Gastroesophageal sphincter (tissue), 4 donors: ENCODE measurements around the gene NLGN4X. TPM values are rescaled to one million over a fixed set of nuclear protein-coding genes. Genes with fewer than 3 reads are reported as not detected.

ENCODE experiments used
- ATAC-seq: fragments of 150-250 bp; one replicate; pipeline ENCODE4 v1.9.1; 2016; ENCODE audit warnings: mild to moderate bottlenecking, moderate library complexity
- H3K27ac ChIP-seq, 4 donors: fragments of 200-600 bp; sonication (generic) in 3 of 4; 1 replicate in 3 of 4; 2 replicates in 1 of 4; pipeline ENCODE4 v1.5.1; 2016 to 2019
- H3K27me3 ChIP-seq: fragments of 200-600 bp; sonication (generic); one replicate; pipeline ENCODE4 v1.5.1; 2019
- H3K36me3 ChIP-seq, 2 donors: fragments of 200-600 bp; sonication (generic); one replicate each; pipeline ENCODE4 v1.5.1; 2019; ENCODE audit warnings: control low read depth in 1 of 2
- H3K4me1 ChIP-seq, 3 donors: fragments of 200-600 bp; sonication (generic); 1 replicate in 2 of 3; 2 replicates in 1 of 3; pipeline ENCODE4 v1.5.1; 2016 to 2019; ENCODE audit warnings: control low read depth in 2 of 3
- H3K4me3 ChIP-seq, 2 donors: fragments of 200-600 bp; sonication (generic); one replicate each; pipeline ENCODE4 v1.5.1; 2019; ENCODE audit warnings: mild to moderate bottlenecking in 1 of 2, moderate library complexity in 1 of 2
- H3K9me3 ChIP-seq, 3 donors: fragments of 200-600 bp; sonication (generic); one replicate each; pipeline ENCODE4 v1.5.1; 2017 to 2019; ENCODE audit warnings: control low read depth in 2 of 3
- CTCF ChIP-seq, 4 experiments: fragments of 200-600 bp in 2 of 4; fragments of 450-650 bp in 2 of 4; sonication (generic) in 1 of 4; IDR thresholded peaks; one replicate each; pipeline ENCODE4 v1.5.1; 2017 to 2019; ENCODE audit warnings: antibody characterized with exemption in 4 of 4, mild to moderate bottlenecking in 2 of 4, moderate library complexity in 2 of 4
- EP300 ChIP-seq: sonication (generic); formaldehyde crosslinking; IDR thresholded peaks from one replicate; pipeline ENCODE4 v1.6.1; 2017; ENCODE audit warnings: antibody characterized with exemption, mild to moderate bottlenecking
- POLR2A ChIP-seq, 2 donors: fragments of 450-650 bp; IDR thresholded peaks; one replicate each; pipeline ENCODE4 v1.6.1; 2017; ENCODE audit warnings: antibody characterized with exemption in 2 of 2, mild to moderate bottlenecking in 2 of 2, moderate library complexity in 1 of 2
- POLR2AphosphoS5 ChIP-seq: sonication (generic); formaldehyde crosslinking; IDR thresholded peaks from one replicate; pipeline ENCODE4 v1.6.1; 2017; ENCODE audit warnings: antibody characterized with exemption
- WGBS, 2 donors: methylation state at CpG; one replicate each; pipeline ENCODE4 v1.1.5; 2018; ENCODE audit warnings: low coverage in 1 of 2; 5-methylcytosine and 5-hydroxymethylcytosine counted together
- total RNA-seq, 4 donors: library from RNA; depleted of rRNA; stranded (reverse); fragments of >200 nt; gene quantifications; one replicate each; pipeline ENCODE4 v1.1.0, GENCODE V29; 2016

NLGN4X gene
- total RNA-seq, 4 donors from 2014 or later, result 2.0 to 6.7 (median 4.7) TPM

- ATAC-seq, result no peak
- Histone ChIP-seq H3K4me3 (no peak overlapping the region), H3K4me1 (no peaks in the 10 kb centered on the region), H3K27me3 (no peaks in the 10 kb centered on the region), H3K36me3 (no peaks in the 10 kb centered on the region), H3K27ac (no peak overlapping the region), H3K9me3 (no peaks in the 10 kb centered on the region)
- TF ChIP-seq POLR2AphosphoS5, result no peak
- TF ChIP-seq POLR2A (IDR thresholded peaks at IDR 0.05), result no peak
- no peak for TF ChIP-seq CTCF (IDR thresholded peaks at IDR 0.05)
- TF ChIP-seq EP300, result no peak
- WGBS, 2 donors, result 55 to 68% methylated on average over 5 to 6 of the region's 6 CpGs
Observed at GRCh38 chrX:6026980-6027379, 201.7 kb downstream of the NLGN4X start.

GRCh38 chrX:6026429-6026828, 202.2 kb downstream of the NLGN4X start:
- Histone ChIP-seq H3K36me3 (no peaks in the 10 kb centered on the region), H3K9me3 (no peaks in the 10 kb centered on the region), H3K27me3 (no peaks in the 10 kb centered on the region), H3K4me3 (no peak overlapping the region), H3K4me1 (no peaks in the 10 kb centered on the region), H3K27ac (no peak overlapping the region)
- ATAC-seq, result no peak
- 31 to 52% methylated on average over 7 of the region's 7 CpGs for WGBS, 2 donors
- TF ChIP-seq EP300 (no peak), POLR2AphosphoS5 (no peak), POLR2A (IDR thresholded peaks at IDR 0.05) (no peak), CTCF (IDR thresholded peaks at IDR 0.05) (no peak)

GRCh38 chrX:6024204-6024603, 204.5 kb downstream of the NLGN4X start:
- H3K9me3 ChIP-seq, result no peaks in the 10 kb centered on the region
- H3K36me3 ChIP-seq, result no peaks in the 10 kb centered on the region
- H3K4me3 ChIP-seq, result no peak overlapping the region
- no peaks in the 10 kb centered on the region for H3K4me1 ChIP-seq
- no peak overlapping the region for H3K27ac ChIP-seq
- TF ChIP-seq POLR2AphosphoS5 (no peak), CTCF (IDR thresholded peaks at IDR 0.05) (no peak), POLR2A (IDR thresholded peaks at IDR 0.05) (no peak), EP300 (no peak)
- no peak for ATAC-seq
- no peaks in the 10 kb centered on the region for H3K27me3 ChIP-seq
- WGBS, 2 donors, result 100% methylated on average over 1 to 3 of the region's 4 CpGs

GRCh38 chrX:6021316-6022091, 207.2 kb downstream of the NLGN4X start:
- Histone ChIP-seq H3K36me3 (no peaks in the 10 kb centered on the region), H3K9me3 (no peaks in the 10 kb centered on the region), H3K27ac (no peak overlapping the region), H3K4me3 (no peak overlapping the region), H3K27me3 (no peaks in the 10 kb centered on the region), H3K4me1 (no peaks in the 10 kb centered on the region)
- ATAC-seq, result no peak
- 7 to 20% methylated on average over 4 of the region's 4 CpGs for WGBS, 2 donors
- no peak for TF ChIP-seq POLR2A (IDR thresholded peaks at IDR 0.05)
- no peak for TF ChIP-seq POLR2AphosphoS5
- TF ChIP-seq CTCF (IDR thresholded peaks at IDR 0.05), result peak in 2 of 4 experiments; percentile 12 to 57

GRCh38 chrX:6019076-6019475, 209.6 kb downstream of the NLGN4X start:
- TF ChIP-seq EP300, result no peak
- no peak for TF ChIP-seq POLR2AphosphoS5
- no peak for TF ChIP-seq POLR2A (IDR thresholded peaks at IDR 0.05)
- no peak for TF ChIP-seq CTCF (IDR thresholded peaks at IDR 0.05)
- no peaks in the 10 kb centered on the region for H3K36me3 ChIP-seq
- H3K4me3 ChIP-seq, result no peak overlapping the region
- no peak overlapping the region for H3K27ac ChIP-seq
- no peaks in the 10 kb centered on the region for H3K27me3 ChIP-seq
- H3K4me1 ChIP-seq, result no peaks in the 10 kb centered on the region
- H3K9me3 ChIP-seq, result no peaks in the 10 kb centered on the region
- no peak for ATAC-seq
- WGBS, 2 donors, result 74 to 80% methylated on average over 3 to 4 of the region's 4 CpGs
